Measurements from ENCODE around the gene IFNA13.
"Not testable (repeated sequence)": the region's sequence is repeated elsewhere in the genome, so short reads cannot be mapped to it uniquely, and the experiment has no call there.

Gene IFNA13

DNA sequence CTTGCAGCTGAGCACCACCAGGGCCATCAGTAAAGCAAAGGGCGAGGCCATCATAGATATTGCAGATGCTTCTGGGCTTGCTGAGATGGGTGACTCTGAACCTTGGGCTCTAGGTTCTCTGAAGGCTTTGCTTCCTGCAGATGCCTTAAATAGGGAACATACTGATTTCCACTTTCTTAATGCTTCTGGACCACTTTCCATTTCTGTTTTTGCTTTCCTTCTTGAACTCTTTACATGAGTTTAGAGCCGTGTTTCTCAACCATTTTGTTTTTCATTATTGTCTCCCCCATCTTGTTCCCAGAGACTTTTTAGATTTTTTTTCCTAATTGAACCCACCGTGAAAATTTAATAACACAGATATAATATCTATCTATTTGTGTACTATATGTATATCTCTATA, at the start of gene IFNA13:
Gene IFNA13, minus strand, starts transcription at position 101 of the 400 bp plus-strand sequence. Its CDS starts 47 bp downstream, at position 54.
- DNase-seq (ENCODE audit: low read depth, low spot score): no peak

DNA sequence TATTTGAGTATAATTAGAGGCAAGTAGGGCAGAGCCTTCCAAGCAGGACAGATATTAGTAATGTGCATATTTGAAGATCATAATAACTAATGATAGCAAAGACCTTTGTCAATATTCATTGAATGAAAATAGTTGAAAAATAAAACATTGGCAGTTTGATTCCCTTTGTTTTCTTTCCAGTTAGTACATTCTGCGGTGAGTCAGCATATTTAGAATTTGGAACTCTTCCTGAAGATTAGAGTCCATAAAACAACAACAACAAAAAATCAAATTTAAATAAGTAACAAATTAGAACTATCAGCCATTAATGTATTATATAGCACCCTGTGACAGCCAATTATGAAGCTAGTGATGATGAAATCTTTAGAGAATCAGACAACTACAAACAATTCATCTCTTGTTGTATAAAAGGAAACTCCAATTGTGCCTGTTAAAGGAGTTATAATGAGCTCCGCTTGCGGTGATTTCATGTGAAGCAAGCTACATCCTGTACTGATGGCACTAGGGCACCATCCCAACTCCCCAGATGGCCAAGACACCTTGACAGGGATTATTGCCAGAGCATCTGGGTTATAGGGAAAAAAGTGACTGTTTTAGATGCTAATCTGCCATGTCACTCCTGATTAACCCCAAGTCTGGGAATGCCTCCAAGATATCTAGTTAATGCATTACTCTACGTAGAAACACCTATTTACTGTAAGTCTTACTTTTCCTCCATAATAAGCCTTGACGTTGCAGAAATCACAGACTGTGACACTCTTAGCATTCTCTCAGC, 47.8 kb upstream of the IFNA13 start:
- DNase-seq (ENCODE audit: low read depth, low spot score): no peak

DNA sequence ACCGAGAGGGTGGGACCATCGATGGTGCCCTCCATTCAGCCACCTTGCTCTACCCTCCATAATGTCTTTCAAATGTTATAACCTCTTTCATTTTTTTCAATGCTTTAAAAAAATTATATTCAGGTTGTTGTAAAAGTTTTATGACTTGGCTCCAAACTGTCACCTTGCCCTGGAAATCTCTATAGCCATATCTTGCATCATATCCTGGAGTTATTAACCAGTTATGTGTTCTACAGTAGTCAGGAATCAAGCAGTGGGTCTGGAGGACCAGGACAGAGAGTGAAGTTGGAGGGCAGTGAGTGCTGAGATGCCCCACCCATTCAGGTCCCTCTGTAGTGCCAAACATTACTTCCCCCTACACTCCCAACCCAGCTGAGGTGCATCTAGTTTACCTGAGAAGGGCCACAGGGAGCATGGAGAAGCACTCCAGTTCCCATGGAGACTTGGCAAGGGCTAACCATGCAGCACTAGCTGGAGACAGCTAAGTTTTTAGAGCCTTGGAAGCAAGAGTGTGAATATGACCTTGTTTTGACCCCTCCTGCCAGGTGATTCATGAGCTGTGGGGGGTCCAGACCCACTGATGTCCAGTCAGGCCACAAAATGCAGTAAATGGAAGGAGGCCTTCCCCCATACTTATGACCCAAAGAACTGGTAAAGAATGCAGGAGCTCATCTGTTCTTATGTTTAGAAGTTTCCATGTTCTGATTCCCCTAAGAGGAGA, 46.5 kb upstream of the IFNA13 start:
- DNase-seq (ENCODE audit: low read depth, low spot score): no peak

DNA sequence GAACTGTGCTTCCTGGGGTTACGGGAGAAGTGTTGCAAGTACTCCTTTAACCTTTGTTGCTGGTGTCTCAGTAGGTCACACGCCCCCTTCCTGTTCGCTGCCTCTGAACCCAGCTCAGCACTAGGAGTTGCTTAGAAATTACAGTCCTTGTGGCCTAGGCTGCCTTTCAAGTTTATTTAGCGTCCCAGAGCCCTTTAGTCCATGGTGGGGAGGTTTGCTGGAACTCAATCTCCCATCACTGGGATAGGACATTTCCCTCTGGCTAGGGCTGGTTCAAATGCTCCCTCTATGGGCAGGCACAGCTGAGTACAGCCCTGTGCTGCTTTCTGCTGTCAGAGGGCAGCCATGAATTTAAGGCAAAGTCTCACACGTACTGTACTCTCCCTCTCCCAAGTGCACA, 45.8 kb upstream of the IFNA13 start:
- no peak for DNase-seq (ENCODE audit: low read depth, low spot score)

DNA sequence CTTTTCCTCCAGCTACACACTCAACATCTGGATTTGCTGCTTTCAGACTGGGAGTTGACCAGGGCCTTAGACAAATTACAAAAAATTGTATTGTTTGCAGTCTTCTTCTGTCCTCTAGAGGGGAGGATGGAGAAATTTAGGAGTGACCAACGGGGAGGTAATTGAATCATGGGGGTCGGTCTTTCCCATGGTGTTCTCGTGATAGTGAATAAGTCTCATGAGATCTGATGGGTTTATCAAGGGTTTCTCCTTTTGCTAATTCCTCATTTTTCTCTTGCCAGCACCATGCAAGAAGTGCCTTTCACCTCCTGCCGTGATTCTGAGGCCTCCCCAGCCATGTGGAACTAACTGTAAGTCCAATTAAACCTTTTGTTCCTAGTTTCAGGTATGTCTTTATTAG, 45.3 kb upstream of the IFNA13 start:
- DNase-seq (ENCODE audit: low read depth, low spot score): no peak

DNA sequence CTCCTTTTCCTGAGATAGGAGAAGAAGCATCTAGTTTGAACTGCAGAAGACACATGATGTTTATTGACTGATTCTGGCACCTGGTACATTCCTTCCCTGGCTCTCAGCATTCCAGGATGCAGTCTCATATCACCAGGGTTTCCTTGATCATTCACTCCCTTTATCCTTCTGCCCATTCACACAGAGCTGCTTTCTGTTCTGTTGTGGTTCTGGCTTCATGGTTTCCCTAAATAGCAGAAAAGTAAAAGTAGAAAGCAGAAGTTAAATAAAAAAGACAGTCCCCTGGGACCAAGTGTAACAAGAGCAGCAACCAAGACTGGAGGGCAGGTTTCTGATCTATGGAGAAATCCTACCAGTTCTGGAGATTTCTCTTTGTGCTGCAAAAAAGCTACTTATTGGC, 44.2 kb upstream of the IFNA13 start:
- no peak for DNase-seq (ENCODE audit: low read depth, low spot score)

DNA sequence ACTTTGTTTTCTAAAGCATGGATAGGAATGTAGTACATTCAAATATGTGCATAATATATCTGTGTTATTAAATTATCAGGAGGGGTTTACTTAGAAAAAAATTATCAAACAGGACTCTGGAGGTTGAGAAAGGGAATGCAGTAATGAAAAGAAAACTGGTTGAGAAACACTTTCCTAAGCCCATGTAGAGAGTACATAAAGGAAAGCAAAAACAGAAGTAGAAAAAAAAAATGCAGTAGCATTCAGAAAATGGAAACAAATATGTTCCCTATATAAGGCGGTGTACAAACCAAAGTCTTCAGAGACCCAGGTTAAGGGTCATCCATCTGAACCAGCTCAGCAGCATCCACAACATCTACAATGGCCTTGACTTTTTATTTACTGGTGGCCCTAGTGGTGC, 41.0 kb upstream of the IFNA13 start, which contains the start of gene IFNA8:
Gene IFNA8, plus strand, starts transcription at position 301 of the 400 bp plus-strand sequence. Its CDS starts 60 bp downstream, at position 361.
- no peak for DNase-seq (ENCODE audit: low read depth, low spot score)

DNA sequence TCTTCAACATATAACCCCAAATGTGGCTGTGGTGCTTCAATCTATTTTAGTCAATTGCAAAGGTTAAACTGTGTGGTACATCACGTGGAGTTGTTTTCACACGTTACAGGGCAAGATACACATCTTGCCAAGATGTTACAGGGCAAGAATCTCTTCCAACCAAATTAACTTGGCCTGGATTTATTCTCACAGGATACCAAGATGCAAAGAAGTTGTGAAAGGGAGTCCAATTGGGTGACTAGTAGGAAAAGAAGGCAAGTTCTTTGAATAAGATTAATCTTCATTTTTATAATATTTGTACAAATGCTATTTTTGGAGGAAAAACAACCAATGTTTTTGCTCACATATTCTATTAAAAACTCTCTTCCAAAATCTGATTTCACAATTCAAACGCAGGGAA, 36.3 kb upstream of the IFNA13 start:
- no peak for DNase-seq (ENCODE audit: low read depth, low spot score)

DNA sequence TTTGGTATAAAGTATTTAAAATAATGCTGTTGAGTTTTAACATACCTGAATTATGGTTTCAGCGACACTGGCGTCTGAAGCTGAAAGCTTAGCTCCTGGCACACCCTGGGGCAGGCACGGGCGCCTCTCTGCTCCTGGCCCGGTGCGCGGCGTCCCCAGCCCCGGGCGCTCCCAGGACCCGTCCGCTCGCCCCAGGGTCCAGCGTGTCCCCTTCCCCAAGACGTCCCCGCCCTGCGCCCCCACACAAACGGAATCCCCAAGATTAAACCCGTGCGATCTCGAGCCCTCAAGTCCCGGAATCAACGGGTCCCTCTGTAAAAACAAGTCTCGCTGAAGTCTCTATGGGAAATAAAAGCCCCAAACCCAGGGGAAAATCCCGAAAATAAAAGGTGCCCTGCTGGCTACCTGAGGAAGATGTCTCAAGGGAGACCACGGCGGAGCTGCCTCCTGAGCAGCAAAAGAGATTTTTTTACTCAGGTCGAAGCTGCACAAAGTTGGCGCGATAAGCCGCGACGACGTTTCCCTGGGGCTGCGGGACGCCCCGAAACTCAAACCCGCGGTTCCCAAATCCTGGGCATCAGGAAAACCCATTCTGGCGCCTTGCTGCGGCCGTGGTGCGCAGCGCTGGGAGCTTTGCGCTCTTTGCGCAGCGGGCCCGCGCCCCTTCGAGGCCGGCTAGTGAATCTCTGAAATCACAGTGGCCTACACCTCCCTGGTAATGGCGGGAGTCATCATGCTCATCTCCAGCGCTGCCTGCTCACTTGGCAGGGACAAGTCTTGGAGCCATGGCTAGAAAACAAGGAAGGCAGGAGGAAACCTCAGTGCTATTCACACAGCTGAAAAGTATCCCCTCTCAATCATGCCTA, 34.8 kb upstream of the IFNA13 start:
- no peak for DNase-seq (ENCODE audit: low read depth, low spot score)

DNA sequence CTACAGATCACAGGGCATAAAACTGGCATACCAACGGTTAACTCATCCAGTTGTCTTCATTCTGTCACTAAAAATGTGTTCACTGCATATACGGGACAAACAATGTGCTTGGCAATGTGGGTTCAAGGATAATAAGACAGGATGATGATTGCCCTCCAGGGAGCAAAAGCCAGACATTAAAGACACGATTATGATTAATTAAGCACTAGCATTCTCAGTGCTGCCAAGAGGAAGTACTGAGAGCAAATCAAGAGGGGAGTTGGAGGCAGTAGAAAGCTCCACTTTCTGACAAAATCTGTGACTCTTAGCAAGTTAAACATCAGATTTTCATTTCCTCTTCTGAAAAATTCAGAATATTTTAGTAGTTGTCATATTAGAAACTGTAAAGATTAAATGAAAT, 32.1 kb upstream of the IFNA13 start:
- no peak for DNase-seq (ENCODE audit: low read depth, low spot score)

DNA sequence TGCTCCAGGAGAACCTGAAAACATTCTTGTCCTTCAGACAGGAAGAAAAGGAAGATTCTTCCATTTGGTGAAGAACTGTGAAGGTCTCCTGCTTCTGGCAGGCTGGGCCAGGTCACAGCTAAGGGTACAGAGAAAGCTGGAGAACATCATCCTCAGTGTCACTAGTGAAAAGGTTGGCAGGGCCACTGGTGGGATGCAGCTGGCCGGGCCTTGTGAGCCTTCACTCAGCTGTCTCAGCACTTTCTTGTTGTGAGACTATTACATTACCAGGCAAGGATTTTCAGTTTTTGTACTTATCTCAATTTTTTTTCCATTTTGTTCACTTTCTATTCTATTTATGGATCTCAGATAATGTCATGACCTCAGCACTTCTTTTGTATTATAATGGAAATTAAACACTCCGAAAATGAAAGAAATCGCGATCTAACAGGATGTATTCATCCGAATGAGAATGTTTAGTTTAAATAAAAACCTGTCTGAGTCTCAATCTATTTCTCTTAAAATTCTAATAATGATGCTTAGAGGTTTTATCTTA, 31.2 kb upstream of the IFNA13 start:
- DNase-seq (ENCODE audit: low read depth, low spot score): no peak

DNA sequence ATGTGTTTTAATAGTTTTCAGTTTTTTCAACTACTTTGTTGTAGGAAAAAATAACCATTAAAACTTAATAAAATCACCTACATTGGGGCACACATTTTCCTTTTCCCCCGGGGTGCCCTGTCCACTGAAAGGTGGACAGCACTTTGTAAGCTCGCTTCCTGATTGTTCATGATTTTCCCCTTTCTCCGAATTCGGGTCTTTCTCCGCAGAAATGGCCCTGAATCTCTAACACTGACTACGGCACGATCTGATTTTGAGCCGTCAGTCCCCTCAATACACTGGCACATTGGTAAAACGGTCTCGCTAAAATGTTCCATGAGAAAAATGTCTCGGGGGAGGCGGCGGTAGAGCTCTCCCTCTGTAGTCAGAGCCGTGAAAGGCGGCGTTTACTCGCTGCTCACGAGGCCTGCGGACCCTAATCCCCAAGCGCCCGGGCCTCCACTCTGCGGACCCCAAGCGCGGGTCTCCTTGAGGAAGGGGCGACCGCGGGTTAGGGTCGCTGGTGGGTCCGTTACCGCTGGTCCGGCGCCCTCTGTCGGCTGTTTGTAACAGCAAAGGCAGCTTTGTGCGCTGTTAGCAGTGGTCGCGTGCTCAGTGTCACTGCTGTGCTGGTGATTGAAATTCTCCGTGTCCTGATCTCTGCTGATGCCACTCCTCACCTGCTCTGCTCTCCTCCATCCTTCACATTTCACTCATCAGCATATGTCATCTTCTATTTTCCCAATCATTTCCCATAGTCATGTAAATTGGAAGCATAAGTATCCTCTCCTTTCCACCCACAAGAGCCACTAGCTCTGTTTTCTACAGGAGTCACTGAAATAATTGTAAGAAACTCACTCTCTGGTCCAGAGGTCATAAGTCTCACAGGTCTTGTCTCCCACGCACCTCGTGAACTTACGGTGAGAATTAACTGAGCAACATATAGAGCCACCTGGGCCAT, 28.2 kb upstream of the IFNA13 start:
- DNase-seq (ENCODE audit: low read depth, low spot score): peak; percentile 18

DNA sequence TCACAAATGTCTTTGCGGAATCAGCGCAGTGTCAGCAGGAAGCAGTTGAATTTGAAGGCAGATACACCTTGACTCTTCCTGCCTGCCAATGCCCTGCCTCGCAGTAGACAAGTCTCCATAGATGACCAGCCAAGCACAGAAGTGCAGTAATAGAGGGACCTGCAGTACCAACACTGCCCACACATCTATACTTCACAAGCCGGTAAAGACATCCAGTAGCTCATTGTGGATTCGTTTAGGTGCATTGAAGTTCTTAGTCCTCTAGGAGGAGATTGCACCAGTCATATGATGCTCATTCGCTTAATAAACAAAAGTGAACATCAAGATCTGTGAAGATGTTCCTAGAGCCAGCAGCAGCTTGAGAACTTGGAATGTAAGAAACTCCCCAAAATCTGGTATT, 24.4 kb upstream of the IFNA13 start:
- DNase-seq (ENCODE audit: low read depth, low spot score): no peak

DNA sequence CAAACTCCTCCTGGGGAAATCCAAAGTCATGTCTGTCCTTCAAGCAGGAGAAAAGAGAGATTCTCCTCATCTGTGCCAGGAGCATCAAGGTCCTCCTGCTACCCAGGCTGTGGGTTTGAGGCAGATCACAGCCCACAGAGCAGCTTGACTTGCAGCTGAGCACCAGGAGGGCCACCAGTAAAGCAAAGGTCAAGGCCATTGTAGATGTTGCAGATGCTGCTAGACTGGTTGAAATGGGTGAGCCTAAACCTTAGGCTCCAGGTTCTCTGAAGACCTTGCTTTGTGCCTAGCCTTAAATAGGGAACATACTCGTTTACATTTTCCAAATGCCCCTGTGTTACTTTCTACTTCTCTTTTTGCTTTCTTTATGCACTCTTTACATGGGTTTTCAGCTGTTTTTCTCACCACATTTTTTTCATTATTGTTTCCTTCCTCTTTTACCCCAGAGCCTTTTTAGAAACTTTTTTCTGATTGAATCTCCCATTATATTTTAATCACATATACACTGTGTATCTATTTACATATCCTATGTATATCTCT, 17.3 kb upstream of the IFNA13 start, which contains the start of gene IFNA2:
Gene IFNA2, minus strand, starts transcription at position 268 of the 540 bp plus-strand sequence. Its CDS starts 69 bp downstream, at position 199.
- no peak for DNase-seq (ENCODE audit: low read depth, low spot score)

DNA sequence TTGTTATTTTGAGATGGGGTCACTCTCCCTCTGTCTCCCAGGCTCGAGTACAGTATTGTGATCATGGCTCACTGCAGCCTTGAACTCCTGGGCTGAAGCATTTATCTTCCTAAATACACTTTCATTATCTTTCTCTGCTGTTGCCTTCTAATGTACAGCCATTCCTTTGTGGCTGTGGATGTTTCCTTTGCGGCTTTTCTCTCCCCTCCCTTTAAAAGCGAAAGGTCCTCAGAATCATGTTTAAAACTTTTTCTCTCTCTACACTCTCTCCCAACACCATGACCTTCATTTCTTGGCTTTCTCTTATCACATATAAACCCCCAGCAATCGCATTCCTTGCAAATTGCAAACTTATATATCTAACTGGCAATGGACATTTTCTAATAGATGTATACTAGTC, 15.8 kb upstream of the IFNA13 start:
- no peak for DNase-seq (ENCODE audit: low read depth, low spot score)

DNA sequence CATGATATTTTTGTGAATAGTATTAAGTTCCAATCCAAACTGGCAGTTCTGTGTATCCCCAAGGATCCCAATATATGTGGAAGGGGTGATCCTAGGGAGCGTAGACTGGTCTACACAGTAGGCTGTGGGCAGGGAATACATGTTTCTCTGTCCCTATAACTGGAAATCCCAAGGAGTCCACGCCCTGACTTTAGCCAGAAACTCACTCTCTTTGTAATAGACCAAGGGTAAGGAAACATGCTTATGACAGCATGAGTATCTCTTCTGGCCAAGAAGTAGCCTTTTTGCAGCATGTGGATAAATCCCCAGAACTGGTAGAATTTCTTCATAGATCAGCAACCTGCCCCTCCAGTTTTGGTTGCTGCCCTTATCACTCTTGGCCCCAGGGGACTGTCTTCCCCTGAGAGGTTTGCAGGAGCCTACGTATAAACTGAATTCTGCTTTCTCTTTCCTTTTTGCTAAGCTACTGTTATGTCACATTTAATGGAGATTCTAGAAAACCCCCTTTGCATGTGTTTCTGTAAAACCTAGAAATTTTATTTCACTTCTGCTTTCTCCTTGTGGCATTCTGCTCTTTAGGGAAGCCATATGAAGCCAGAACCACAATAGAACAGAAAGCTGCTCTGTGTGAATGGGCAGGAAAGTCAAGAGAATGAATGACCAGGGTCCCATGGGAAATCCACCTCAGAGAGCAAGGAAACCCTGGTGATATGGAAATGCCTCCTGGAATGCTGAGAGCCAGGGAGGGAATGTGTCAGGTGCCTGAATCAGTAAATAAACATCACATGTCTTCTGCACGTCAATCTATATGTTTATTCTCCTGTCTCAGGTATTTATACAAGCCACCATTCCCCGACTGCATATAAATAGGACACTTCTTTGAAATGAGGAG, 13.8 kb upstream of the IFNA13 start:
- DNase-seq (ENCODE audit: low read depth, low spot score): no peak

DNA sequence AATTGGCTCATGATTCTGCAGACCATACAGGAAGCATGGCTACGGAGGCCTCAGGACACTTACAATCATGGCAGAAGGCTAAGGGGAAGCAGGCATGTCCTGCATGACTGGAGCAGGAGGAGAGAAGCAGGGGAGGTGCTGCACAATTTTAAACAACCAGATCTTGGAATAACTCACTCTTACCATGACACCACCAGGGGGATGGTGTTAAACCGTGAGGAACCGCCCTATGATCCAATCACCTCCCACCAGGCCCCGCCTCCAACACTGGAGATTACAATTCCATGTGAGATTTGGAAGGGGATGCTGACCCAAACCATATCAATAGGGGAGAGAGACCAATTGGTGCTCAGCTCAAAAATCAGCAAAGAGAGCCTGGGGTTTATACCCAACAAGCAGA, 3.6 kb upstream of the IFNA13 start:
- DNase-seq (ENCODE audit: low read depth, low spot score): not testable (repeated sequence)

DNA sequence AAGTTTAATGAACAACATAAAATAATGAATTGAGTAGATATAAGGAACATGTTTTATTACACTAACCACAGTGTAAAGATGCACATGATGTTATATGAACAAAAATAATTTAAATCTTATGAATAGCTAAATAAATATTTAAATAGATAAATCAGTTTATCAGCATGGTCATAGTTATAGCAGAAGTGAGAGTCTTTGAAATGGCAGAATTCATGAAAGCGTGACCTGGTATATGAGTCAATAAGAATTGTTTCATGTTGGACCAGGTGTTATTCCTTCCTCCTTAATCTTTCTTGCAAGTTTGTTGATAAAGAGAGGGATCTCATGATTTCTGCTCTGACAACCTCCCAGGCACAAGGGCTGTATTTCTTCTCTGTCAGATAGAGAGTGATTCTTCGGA, 688 bp downstream of the IFNA13 start:
- not testable (repeated sequence) for DNase-seq (ENCODE audit: low read depth, low spot score)

DNA sequence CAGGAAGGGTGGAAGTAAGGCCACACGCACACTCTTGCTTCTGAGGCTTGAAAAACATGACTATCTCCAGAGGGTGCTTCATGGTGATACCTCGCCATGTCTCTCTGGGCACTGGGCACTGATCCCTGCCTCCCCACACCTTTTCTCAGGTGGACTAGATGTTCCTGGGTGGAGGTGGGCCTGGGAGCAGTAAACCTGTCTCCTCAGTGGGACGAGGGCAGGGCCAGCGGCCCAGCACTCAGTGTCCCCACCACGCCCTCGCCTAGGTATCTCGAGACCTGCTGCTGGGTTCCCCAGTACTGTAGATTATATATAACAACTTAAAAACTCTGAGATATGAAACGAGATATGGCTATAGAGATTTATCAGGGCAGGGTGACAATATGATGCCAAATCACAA, 5.6 kb downstream of the IFNA13 start:
- no peak for DNase-seq (ENCODE audit: low read depth, low spot score)

Data from activated naive CD8-positive, alpha-beta T cell treated with anti-CD3 and anti-CD28 coated beads, Interleukin-2, amount 50 U/mL, for 16 hours (primary cell).